Suprapubic skin (tissue), 4 donors: ENCODE results near the gene RHCG.

Source experiments
- CTCF ChIP-seq, 2 donors: fragments of 200-600 bp in 1 of 2; fragments of 450-650 bp in 1 of 2; sonication (generic) in 1 of 2; IDR thresholded peaks; one replicate each; pipeline ENCODE4 v1.5.1; 2016 to 2019; ENCODE audit warnings: antibody characterized with exemption in 2 of 2, mild to moderate bottlenecking in 1 of 2, moderate library complexity in 1 of 2
- EP300 ChIP-seq: sonication (generic); formaldehyde crosslinking; IDR thresholded peaks from one replicate; pipeline ENCODE4 v1.6.1; 2017; ENCODE audit warnings: antibody characterized with exemption
- POLR2A ChIP-seq, 2 donors: fragments of 450-650 bp; IDR thresholded peaks; one replicate each; pipeline ENCODE4 v1.6.1; 2017; ENCODE audit warnings: antibody characterized with exemption in 2 of 2, mild to moderate bottlenecking in 2 of 2, moderate library complexity in 2 of 2
- POLR2AphosphoS5 ChIP-seq, 3 donors: sonication (generic); formaldehyde crosslinking; IDR thresholded peaks; one replicate each; pipeline ENCODE4 v1.6.1; 2017; ENCODE audit warnings: antibody characterized with exemption in 3 of 3

- TF ChIP-seq CTCF (IDR thresholded peaks at IDR 0.05): no peak
- TF ChIP-seq EP300: no peak
- no peak for TF ChIP-seq POLR2A (IDR thresholded peaks at IDR 0.05)
- no peak for TF ChIP-seq POLR2AphosphoS5 (IDR thresholded peaks at IDR 0.05)
Measured at GRCh38 chr15:89500397-89501270, 4.3 kb upstream of the RHCG start.
